LNCaP clone FGC (cell line): ENCODE data around the gene CAMK2A.

Source experiments
- DNase-seq: peaks from one replicate; pipeline ENCODE4 v3.0.0-alpha.2; 2011; ENCODE audit warnings: low read depth
- H3K4me3 ChIP-seq: 2 replicates; pipeline ENCODE4 v1.5.1; 2011; ENCODE audit warnings: mild to moderate bottlenecking, low read depth, low read length, control low read depth
- CTCF ChIP-seq: IDR thresholded peaks from 2 replicates; pipeline ENCODE4 v1.5.1; 2012; ENCODE audit warnings: mild to moderate bottlenecking; ENCODE audit not compliant: control insufficient read depth, insufficient read depth; ENCODE audit errors: extremely low read depth

The CAMK2A gene

GRCh38 chr5:150317048-150318003 lies 27.8 kb upstream of the CAMK2A start:
- no peak for TF ChIP-seq CTCF
- DNase-seq: no peak
- H3K4me3 ChIP-seq: no peak overlapping the region

GRCh38 chr5:150316320-150316719 lies 26.7 kb upstream of the CAMK2A start:
- no peak overlapping the region for H3K4me3 ChIP-seq
- no peak for TF ChIP-seq CTCF
- DNase-seq: no peak

- DNase-seq: no peak
- no peak overlapping the region for H3K4me3 ChIP-seq
- TF ChIP-seq CTCF: no peak
Measured at GRCh38 chr5:150315245-150315644, 25.7 kb upstream of the CAMK2A start.

GRCh38 chr5:150313921-150314716 lies 24.5 kb upstream of the CAMK2A start:
- no peak for TF ChIP-seq CTCF
- no peak overlapping the region for H3K4me3 ChIP-seq
- no peak for DNase-seq

- H3K4me3 ChIP-seq: no peak overlapping the region
- TF ChIP-seq CTCF: no peak
- DNase-seq: no peak
Measured at GRCh38 chr5:150313501-150313900, 23.9 kb upstream of the CAMK2A start.

- DNase-seq: no peak
- H3K4me3 ChIP-seq: no peak overlapping the region
- no peak for TF ChIP-seq CTCF
Measured at GRCh38 chr5:150312518-150312917, 22.9 kb upstream of the CAMK2A start.
